Adrenal gland (tissue), 5 donors: ENCODE results near the gene PLD3.

ENCODE experiments used
- CTCF ChIP-seq, 6 experiments: fragments of 450-650 bp in 4 of 6; fragments of 200-600 bp in 2 of 6; sonication (generic) in 1 of 6; IDR thresholded peaks; 1 replicate in 5 of 6; 2 replicates in 1 of 6; pipeline versions ENCODE4 v1.5.1 to v1.8.0; 2016 to 2021; ENCODE audit warnings: antibody characterized with exemption in 6 of 6, mild to moderate bottlenecking in 2 of 6, moderate library complexity in 1 of 6
- POLR2A ChIP-seq, 2 donors: fragments of 450-650 bp; IDR thresholded peaks; one replicate each; pipeline ENCODE4 v1.6.1; 2017; ENCODE audit warnings: antibody characterized with exemption in 2 of 2, mild to moderate bottlenecking in 2 of 2, moderate library complexity in 1 of 2
- donor health status: DM: no; HTN: no; CAD: no.

DNA sequence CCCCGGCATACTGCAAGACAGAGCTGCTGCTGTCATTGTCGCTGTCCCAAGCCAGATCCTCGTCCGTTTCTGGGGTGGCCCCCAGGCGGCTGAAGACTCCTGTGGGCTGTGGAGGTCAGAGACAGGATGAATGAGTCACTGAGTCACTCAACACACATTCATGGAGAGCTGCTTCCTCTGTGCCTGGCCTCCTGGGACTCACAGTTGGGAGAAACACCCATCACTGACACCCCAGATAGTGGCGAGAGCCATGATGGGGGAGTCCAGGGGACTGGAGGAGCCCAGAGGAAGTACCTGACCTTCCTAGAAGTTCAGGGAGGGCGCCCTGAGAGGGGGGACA, 26.3 kb upstream of the PLD3 start:
- peak in 1 of 6 experiments; percentile 16 for TF ChIP-seq CTCF (IDR thresholded peaks at IDR 0.05)
- no peak for TF ChIP-seq POLR2A (IDR thresholded peaks at IDR 0.05)
